Measurements from ENCODE around the gene VTI1A. TPM values are rescaled to one million over a fixed set of nuclear protein-coding genes. Genes with fewer than 3 reads are reported as not detected.

VTI1A gene
- total RNA-seq, 4 donors from 2014 or later: 27.0 to 61.3 (median 49.8) TPM

DNA sequence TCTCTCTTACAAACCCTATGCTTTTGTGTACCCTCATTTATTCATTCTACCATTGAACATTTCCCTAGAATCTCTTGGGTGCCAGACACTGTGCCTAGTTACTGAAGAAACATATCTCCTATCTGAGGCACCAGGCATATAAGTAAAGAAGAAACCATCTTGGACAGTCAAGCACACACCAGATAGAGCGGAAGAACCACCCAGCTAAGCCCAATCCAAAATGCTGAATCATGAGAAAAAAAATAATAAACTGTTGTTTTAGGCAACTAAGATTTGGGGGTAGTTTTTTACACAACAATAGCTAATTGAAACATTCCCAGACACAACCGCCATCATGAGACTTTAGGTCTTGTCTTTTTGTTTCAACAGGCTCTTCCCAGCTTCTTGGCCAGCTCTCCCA is 400.8 kb downstream of the VTI1A start:
- peaks cover 0 to 36% (median 0%) of the 10 kb centered on the region in 3 donors for H3K4me1 ChIP-seq
- H3K4me3 ChIP-seq: no peak overlapping the region
- 84 to 94% methylated on average over 2 of the region's 2 CpGs for WGBS, 2 donors
- peaks cover 0 to 11% (median 9%) of the 10 kb centered on the region in 3 donors for H3K9me3 ChIP-seq
- TF ChIP-seq, protein P1, sequence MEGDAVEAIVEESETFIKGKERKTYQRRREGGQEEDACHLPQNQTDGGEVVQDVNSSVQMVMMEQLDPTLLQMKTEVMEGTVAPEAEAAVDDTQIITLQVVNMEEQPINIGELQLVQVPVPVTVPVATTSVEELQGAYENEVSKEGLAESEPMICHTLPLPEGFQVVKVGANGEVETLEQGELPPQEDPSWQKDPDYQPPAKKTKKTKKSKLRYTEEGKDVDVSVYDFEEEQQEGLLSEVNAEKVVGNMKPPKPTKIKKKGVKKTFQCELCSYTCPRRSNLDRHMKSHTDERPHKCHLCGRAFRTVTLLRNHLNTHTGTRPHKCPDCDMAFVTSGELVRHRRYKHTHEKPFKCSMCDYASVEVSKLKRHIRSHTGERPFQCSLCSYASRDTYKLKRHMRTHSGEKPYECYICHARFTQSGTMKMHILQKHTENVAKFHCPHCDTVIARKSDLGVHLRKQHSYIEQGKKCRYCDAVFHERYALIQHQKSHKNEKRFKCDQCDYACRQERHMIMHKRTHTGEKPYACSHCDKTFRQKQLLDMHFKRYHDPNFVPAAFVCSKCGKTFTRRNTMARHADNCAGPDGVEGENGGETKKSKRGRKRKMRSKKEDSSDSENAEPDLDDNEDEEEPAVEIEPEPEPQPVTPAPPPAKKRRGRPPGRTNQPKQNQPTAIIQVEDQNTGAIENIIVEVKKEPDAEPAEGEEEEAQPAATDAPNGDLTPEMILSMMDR (IDR thresholded peaks at IDR 0.05): no peak
- no peak for TF ChIP-seq POLR2A (IDR thresholded peaks at IDR 0.05)
- no peaks in the 10 kb centered on the region for H3K27me3 ChIP-seq
- intact Hi-C loops (cut with DNase I): no loop called here
- DNase-seq: no peak
- no peaks in the 10 kb centered on the region for H3K36me3 ChIP-seq
- H3K27ac ChIP-seq: no peak overlapping the region

DNA sequence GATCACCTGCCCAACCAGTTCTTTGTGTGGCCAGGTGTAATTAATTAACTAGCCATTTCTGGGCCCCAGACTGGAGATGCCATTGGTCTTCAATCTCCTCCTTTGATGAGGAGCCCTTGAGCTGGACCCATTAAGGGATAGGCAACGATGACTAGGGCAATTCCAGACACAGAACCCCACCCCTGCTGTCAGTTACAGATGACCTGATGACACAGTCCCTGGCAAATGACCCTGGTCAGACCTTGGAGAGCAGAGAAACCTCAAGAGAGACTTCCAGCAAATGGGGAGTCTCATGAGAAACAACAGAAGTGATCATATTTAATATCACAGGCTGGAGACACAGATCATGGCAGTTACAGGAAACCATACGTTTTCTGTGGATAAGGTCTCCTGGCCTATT is 401.2 kb downstream of the VTI1A start:
- Histone ChIP-seq H3K36me3 (no peaks in the 10 kb centered on the region), H3K27ac (no peak overlapping the region), H3K27me3 (no peaks in the 10 kb centered on the region), H3K9me3 (peaks cover 0 to 11% (median 9%) of the 10 kb centered on the region in 3 donors), H3K4me3 (no peak overlapping the region), H3K4me1 (peaks cover 0 to 36% (median 0%) of the 10 kb centered on the region in 3 donors)
- no peak for DNase-seq
- TF ChIP-seq, protein P1 (IDR thresholded peaks at IDR 0.05): no peak
- TF ChIP-seq POLR2A (IDR thresholded peaks at IDR 0.05): no peak
- intact Hi-C loops (cut with DNase I): no loop called here
- WGBS, 2 donors: 62 to 75% methylated on average over 2 of the region's 2 CpGs

DNA sequence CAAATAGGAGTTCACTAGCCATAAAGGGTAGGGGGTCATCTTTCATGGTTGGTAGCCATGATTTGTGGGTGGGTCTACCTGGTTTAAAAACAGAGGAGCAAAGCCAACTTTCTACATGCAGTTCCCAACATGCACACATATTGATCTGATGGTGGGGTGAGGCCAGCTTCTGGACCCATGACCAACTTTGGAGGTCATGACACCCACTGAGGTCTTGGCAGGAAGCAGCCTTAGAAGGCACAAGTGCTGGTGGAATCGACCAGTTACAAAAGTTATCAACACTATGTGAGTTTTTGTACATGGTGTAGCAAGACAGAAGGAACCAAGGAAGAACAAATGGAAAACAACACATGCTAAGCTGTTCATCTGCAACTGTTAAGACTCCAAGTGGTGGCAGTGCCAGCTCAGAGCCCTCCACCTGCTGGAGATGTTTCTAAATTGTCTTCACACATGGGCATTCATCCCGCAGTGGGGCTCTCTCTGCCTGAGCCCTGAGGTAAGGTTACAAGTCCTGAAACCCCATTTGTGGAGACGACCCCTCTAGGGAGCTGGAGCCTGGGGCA is 401.9 kb downstream of the VTI1A start:
- no peak overlapping the region for H3K4me3 ChIP-seq
- DNase-seq: no peak
- 79 to 87% methylated on average over 3 of the region's 3 CpGs for WGBS, 2 donors
- peaks cover 0 to 11% (median 9%) of the 10 kb centered on the region in 3 donors for H3K9me3 ChIP-seq
- no peaks in the 10 kb centered on the region for H3K36me3 ChIP-seq
- intact Hi-C loops (cut with DNase I): no loop called here
- H3K27ac ChIP-seq: no peak overlapping the region
- peaks cover 0 to 36% (median 0%) of the 10 kb centered on the region in 3 donors for H3K4me1 ChIP-seq
- H3K27me3 ChIP-seq: no peaks in the 10 kb centered on the region
- TF ChIP-seq, protein P1 (IDR thresholded peaks at IDR 0.05): no peak
- no peak for TF ChIP-seq POLR2A (IDR thresholded peaks at IDR 0.05)

DNA sequence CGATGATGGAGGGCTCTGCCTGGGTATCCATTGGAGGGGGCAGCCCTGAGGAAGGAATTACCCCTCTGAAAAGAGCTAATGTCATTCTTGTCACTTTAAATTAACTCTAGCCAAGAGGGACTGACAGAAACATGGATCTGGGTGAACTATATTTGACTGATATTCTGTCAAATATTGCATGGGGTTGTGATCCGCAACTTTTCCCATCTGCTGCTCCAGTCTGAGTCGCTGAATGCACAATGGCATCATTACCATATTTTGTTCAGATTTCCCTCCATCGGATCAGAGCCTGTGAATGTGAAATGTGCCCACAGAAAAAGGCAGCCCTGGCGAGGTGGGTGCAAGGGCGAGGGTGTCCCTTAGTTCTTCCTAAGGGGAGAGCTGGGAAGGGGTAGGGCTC is 402.5 kb downstream of the VTI1A start:
- Histone ChIP-seq H3K36me3 (no peaks in the 10 kb centered on the region), H3K9me3 (peaks cover 0 to 11% (median 9%) of the 10 kb centered on the region in 3 donors), H3K27ac (peak overlapping the region in 1 of 4 donors; percentile 7), H3K4me1 (peaks cover 0 to 36% (median 0%) of the 10 kb centered on the region in 3 donors), H3K4me3 (no peak overlapping the region), H3K27me3 (no peaks in the 10 kb centered on the region)
- intact Hi-C loops (cut with DNase I): no loop called here
- TF ChIP-seq, protein P1 (IDR thresholded peaks at IDR 0.05): no peak
- no peak for TF ChIP-seq POLR2A (IDR thresholded peaks at IDR 0.05)
- no peak for DNase-seq
- WGBS, 2 donors: 70 to 95% methylated on average over 5 of the region's 6 CpGs

DNA sequence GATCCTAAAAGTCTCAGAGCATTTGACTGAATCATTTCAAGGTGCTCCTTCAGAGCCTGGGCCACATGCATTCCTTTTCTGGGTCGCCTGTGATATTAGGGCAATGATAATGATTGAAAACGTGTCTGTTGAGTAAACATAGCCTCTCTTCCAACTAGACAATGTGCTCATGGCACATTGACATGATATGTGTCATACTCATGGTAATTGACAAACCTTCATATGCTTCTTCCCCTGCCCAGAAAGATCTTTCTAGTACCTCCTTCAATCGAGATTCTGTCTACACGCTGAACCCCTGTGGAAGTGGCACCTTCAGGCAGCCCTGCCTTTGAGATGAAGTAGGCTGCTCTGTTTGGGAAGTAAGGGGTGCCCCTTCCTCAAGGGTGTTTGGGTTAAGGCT is 404.2 kb downstream of the VTI1A start:
- TF ChIP-seq POLR2A (IDR thresholded peaks at IDR 0.05): no peak
- TF ChIP-seq, protein P1 (IDR thresholded peaks at IDR 0.05): no peak
- 64 to 70% methylated on average over 3 to 4 of the region's 4 CpGs for WGBS, 2 donors
- Histone ChIP-seq H3K9me3 (peaks cover 0 to 11% (median 9%) of the 10 kb centered on the region in 3 donors), H3K36me3 (no peaks in the 10 kb centered on the region), H3K4me1 (peaks cover 0 to 36% (median 0%) of the 10 kb centered on the region in 3 donors), H3K27me3 (no peaks in the 10 kb centered on the region), H3K4me3 (no peak overlapping the region), H3K27ac (no peak overlapping the region)
- intact Hi-C loops (cut with DNase I): no loop called here
- DNase-seq: no peak

All from esophagus squamous epithelium (tissue), 5 donors.